ENCODE data around the gene ICAM3. TPM values are rescaled to one million over a fixed set of nuclear protein-coding genes. Genes with fewer than 3 reads are reported as not detected.

ICAM3 gene
- total and polyA plus RNA-seq, 12 donors, result 3.7 to 17.7 (median 8.0) TPM

DNA sequence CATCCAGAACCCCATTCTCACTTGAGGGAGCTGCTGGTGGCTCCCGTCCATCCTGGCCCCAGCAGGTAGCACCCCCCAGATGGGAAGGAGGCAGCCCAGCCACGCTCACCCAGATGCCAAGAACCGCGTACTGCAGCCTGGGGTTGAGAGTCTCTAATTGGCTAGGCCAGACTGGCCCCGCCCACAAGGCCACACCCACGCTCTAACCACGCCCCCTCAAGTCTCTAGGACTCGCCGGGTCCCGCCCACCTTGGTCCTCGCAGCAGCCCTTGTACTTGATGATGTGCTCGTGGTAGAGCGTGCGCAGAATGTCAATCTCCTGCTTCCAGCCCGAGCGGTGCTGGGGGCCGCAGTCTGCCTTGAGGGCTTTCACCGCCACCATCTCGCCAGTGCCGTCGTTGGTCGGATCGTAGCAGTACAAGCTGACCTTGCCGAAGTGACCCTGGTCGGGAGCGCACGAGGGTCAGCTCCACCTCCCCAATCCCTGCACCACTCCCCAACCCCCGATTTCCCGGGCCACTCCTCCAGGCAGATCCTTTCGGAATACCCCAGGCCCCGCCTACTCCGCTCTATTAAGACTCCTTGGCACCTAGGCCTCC lies 14.5 kb upstream of the ICAM3 start:
- Histone ChIP-seq H3K27me3 (no peaks in the 10 kb centered on the region), H3K36me3 (replicated peaks in 1 of 2) (peaks cover 0 to 47% of the 10 kb centered on the region in 2 donors), H3K9me3 (replicated peaks in 1 of 3) (no peaks in the 10 kb centered on the region), H3K27ac (peak overlapping the region in 4 of 5 donors; percentile 76 to 96 (median 87)), H3K4me1 (replicated peaks in 1 of 2) (peaks cover 13 to 14% of the 10 kb centered on the region in 2 donors), H3K4me3 (peak overlapping the region in 1 of 4 donors; percentile 36)
- DNase-seq, result peak; percentile 88 to 95 (median 94)
- WGBS, 4 donors, result 47 to 61% (median 49%) methylated on average over 20 to 32 of the region's 32 CpGs
- intact Hi-C loops (cut with DNase I), result no loop called here
- TF ChIP-seq, protein P1, sequence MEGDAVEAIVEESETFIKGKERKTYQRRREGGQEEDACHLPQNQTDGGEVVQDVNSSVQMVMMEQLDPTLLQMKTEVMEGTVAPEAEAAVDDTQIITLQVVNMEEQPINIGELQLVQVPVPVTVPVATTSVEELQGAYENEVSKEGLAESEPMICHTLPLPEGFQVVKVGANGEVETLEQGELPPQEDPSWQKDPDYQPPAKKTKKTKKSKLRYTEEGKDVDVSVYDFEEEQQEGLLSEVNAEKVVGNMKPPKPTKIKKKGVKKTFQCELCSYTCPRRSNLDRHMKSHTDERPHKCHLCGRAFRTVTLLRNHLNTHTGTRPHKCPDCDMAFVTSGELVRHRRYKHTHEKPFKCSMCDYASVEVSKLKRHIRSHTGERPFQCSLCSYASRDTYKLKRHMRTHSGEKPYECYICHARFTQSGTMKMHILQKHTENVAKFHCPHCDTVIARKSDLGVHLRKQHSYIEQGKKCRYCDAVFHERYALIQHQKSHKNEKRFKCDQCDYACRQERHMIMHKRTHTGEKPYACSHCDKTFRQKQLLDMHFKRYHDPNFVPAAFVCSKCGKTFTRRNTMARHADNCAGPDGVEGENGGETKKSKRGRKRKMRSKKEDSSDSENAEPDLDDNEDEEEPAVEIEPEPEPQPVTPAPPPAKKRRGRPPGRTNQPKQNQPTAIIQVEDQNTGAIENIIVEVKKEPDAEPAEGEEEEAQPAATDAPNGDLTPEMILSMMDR (IDR thresholded peaks at IDR 0.05), result no peak
- TF ChIP-seq POLR2A (IDR thresholded peaks at IDR 0.05), result no peak

DNA sequence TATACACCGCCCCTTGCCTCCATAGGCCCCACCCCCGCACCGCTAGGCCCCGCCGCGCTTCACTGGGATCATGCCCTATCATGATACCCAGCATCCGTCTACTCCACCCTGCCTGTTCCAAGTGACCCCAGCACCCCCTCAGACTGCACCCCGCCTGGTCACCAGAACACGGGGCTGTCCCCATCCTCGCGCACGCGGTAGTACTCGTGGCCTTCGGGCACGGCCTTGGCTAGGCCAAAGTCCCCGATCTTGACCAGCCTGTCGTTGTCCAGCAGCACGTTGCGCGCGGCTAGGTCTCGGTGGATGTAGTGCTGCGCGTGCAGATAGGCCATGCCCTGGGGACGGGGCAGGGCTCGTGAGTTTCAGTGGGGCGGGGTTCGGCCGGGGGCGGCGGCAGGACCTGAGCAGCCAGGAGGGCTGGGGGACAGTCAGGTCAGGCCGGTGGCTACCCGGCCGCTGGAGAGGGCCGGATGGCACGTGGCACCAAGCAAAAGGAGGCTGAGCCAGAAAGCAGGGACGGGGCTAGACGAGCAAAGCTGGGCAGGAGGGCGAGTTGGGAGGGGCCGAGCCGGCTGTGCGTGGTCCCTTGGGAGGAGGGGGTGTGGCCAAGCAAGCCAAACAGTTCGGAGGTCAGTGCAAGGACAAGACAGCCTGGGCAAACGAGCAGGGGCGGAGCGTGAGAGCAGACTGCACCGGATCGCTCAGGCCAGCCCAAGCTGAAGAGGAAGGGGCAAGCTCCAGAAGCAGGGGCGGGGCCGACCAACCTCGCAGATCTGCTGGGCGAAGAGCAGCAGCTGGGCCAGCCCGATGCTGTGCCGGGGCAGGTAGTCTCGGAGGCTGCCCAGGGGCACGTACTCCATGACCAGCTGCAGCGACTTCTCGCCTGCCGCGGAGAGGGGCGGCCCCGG lies 13.6 kb upstream of the ICAM3 start:
- intact Hi-C loops (cut with DNase I), result no loop called here
- H3K27ac ChIP-seq, result peak overlapping the region; percentile 72 to 96 (median 85)
- H3K36me3 ChIP-seq (replicated peaks in 1 of 2), result peaks cover 0 to 43% of the 10 kb centered on the region in 2 donors
- TF ChIP-seq, protein P1 (IDR thresholded peaks at IDR 0.05), result no peak
- TF ChIP-seq POLR2A (IDR thresholded peaks at IDR 0.05), result peak in 1 of 2 donors; percentile 61
- no peaks in the 10 kb centered on the region for H3K27me3 ChIP-seq
- no peaks in the 10 kb centered on the region for H3K9me3 ChIP-seq (replicated peaks in 1 of 3)
- DNase-seq, result peak; percentile 84 to 91 (median 89)
- peaks cover 13 to 14% of the 10 kb centered on the region in 2 donors for H3K4me1 ChIP-seq (replicated peaks in 1 of 2)
- WGBS, 4 donors, result 19 to 50% (median 35%) methylated on average over 32 to 63 of the region's 63 CpGs
- H3K4me3 ChIP-seq, result peak overlapping the region in 1 of 4 donors; percentile 36

DNA sequence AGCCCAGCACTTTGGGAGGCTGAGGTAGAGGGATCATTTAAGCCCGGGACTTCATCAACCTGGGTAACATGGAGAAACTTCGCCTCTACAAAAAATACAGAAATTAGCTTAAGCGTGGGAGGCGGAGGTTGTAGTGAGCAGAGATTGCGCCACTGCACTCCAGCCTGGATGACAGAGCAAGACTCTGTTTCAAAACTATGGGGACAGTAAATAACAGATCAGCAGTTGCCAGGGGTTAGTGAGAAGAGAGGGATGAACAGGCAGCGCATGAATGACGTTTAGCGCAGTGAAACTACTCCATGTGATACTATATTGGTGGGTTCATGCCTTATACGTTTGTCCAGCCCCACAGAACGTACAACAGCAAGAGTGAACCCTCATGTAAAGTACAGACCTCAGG lies 7.1 kb upstream of the ICAM3 start:
- H3K27ac ChIP-seq, result no peak overlapping the region
- no peaks in the 10 kb centered on the region for H3K27me3 ChIP-seq
- intact Hi-C loops (cut with DNase I), result no loop called here
- 57 to 68% (median 62%) methylated on average over 10 of the region's 10 CpGs for WGBS, 4 donors
- no peak overlapping the region for H3K4me3 ChIP-seq
- DNase-seq, result peak in 3 of 7 donors; percentile 43 to 66 (median 43)
- no peaks in the 10 kb centered on the region for H3K9me3 ChIP-seq (replicated peaks in 1 of 3)
- H3K4me1 ChIP-seq (replicated peaks in 1 of 2), result no peaks in the 10 kb centered on the region
- peaks cover 0 to 8% of the 10 kb centered on the region in 2 donors for H3K36me3 ChIP-seq (replicated peaks in 1 of 2)
- TF ChIP-seq POLR2A (IDR thresholded peaks at IDR 0.05), result no peak
- TF ChIP-seq, protein P1 (IDR thresholded peaks at IDR 0.05), result no peak

DNA sequence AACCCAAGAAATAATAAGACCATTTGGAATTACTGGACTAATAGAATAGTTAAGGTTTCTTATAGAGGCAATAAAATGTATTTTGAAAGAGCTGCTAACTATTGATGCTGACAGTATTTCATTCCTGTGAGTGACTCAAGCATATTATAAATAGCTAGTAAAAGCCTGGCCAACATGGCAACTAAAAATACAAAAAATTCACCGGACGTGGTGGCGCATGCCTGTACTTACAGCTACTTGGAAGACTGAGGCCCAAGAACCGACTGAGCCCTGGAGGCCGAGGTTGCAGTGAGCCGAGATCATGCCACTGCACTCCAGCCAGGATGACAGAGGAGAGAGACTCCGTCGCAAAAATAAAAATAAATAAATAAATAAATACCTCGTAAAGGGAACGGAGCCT lies 5.4 kb upstream of the ICAM3 start:
- intact Hi-C loops (cut with DNase I), result no loop called here
- Histone ChIP-seq H3K36me3 (replicated peaks in 1 of 2) (no peaks in the 10 kb centered on the region), H3K4me1 (replicated peaks in 1 of 2) (no peaks in the 10 kb centered on the region), H3K27ac (no peak overlapping the region), H3K4me3 (no peak overlapping the region), H3K9me3 (replicated peaks in 1 of 3) (no peaks in the 10 kb centered on the region), H3K27me3 (no peaks in the 10 kb centered on the region)
- no peak for DNase-seq
- 86 to 91% (median 88%) methylated on average over 10 of the region's 10 CpGs for WGBS, 4 donors
- TF ChIP-seq, protein P1 (IDR thresholded peaks at IDR 0.05), result no peak
- TF ChIP-seq POLR2A (IDR thresholded peaks at IDR 0.05), result no peak

Data from adrenal gland (tissue), 12 donors.